GM21526 (cell line): ENCODE results near the gene EHHADH.
"Not testable (repeated sequence)": the region's sequence is repeated elsewhere in the genome, so short reads cannot be mapped to it uniquely, and the experiment has no call there.

Experiments used
- ATAC-seq: cut with Tn5 transposase; IDR thresholded peaks from one replicate; pipeline ENCODE4 v1.9.1; 2021; ENCODE audit warnings: moderate library complexity; ENCODE audit not compliant: unreplicated experiment, low FRiP score

The EHHADH gene

GRCh38 chr3:185253133-185253532, 716 bp downstream of the EHHADH start:
- not testable (repeated sequence) for ATAC-seq

DNA sequence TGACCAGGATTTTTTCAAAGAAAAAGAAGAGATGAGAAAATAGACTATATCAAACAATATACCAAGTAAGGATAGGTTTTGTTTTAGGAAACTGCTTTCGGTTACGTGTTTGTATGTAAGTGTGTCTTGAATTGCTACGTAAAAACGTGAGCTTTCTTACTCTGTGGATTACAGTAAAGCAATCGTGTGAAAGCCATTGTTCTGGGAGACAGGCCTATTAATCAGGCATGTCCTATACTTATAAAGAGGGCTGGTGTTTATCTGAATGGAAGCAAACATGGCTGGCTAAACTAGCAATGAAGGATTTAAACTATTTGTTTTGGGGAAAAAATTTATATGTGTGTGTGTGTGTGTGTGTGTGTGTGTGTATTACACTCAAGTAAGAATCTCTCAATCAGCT, 2.6 kb downstream of the EHHADH start:
- ATAC-seq: no peak

DNA sequence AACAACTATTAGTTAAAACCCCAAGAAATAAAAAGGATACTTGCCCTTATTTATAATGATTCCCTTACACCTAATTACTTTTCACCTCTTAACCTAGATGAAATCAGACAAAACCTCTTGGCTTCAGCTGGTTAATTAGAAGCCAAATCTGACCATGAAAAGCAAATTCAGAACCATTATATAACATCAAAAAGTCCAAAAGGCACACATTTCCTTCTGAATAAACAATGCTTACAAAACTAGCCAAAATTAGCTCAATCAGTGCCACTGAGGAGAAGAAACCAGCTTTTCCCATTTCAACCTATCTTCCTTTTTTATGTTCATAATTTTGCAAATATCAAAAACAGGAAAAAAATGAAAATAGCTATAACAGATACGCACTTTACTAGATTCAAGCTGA, 3.2 kb downstream of the EHHADH start:
- no peak for ATAC-seq

DNA sequence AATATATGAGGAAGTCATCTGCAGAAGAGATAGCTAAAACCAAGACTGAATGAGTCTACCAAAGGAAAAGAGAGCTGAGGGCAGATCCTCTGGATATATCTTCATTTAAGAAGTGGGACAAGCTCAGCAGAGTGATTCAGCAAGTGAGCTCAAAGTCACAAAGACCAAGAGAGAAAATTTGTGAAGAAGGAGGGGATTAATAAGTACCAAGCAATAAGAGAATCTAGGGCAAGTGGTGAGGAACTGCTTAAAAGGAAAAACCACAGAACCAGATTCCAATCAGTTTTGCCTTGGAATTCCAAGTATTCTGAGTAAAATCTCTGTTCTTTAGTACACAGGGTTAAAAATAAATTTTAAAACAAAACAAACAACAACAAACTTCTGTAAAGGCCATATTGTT, 3.6 kb downstream of the EHHADH start:
- ATAC-seq: no peak

DNA sequence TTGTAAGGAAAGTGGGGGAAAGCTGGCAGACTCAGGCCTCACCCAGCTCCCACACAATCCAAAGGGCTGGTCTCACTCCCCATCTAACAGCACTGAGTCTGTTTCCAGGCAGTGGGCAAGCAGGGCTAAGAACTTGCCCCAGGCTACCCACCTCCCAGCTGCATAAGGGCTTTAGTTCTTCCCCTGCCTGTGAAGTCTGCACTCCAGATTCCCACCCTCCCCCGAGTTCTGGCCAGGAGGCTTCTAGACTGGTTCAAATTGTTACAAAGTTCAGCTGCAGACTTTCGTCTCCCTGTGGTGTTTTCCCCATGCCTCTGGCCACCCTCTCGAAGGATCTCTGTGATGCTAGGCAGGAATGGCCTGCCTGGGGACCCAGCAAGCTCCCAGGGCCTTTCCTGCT, 11.2 kb downstream of the EHHADH start:
- no peak for ATAC-seq

DNA sequence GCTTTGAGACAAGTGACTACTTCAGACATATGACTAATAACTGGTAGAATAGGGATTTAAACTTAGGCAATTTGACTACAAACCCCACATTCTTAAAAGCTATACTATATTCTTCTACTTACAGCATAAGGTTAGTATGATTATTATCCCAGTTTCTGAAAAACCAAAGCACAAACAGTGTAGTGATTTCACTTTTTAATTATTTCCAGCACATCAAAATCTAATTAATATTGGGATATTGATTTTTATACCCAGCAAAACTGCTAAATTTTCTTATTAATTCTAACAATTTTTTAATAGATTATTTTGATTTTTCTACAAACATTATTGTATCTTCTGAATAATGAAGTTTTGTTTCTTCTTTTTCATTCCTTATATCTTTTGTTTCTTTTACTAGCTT, 16.9 kb downstream of the EHHADH start:
- ATAC-seq: no peak

DNA sequence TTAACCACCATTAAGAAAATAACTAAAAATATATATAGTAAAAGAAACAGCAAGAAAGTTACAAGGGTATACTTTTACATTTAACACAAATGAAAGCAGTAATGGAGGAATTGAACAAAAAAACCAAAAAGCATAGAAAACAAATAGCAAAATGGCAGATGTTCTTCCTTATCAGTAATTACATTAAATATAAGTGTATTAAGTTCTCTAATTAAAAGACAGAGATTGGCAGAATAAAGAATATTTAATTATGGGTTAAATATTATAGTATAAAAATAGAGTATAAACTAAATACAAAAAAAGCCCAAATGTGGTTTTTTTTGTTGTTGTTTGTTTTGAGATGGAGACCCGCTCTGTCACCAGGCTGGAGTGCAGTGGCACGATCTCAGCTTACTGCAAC, 20.5 kb downstream of the EHHADH start:
- ATAC-seq: no peak

DNA sequence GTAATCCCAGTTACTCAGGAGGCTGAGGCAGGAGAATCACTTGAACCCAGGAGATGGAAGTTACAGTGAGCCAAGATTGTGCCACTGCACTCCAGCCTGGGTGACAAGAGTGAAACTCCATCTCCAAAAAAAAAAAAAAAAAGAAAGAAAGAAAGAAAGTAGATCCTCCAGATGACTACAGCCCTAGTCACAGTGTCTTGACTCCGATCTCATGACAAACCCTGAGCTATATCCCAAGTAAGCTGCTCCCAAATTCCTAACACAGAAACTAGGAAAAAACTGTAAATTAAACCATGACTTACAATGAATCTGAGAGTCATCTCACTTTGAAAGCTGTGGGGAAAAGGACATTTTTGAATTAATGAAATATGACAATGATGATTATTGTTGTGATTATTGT, 27.3 kb downstream of the EHHADH start:
- not testable (repeated sequence) for ATAC-seq

DNA sequence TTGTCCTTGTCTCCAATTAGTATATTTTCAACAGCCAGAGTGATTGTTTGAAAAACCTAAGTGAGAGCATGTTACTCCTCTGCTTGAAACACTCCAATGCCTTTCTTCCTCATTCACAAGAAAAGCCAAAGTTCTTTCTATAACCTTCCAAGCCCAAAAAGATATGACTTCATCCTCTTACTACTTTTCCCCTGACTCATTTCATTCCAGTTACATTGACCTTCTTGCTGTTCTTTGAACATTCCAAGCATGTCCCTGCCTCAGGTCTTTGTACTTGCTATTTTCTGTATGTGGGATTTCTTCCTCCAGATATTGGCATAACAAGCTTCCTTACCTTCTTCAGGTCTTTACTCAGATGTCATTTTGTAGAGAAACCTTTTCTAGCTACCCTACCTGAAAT, 28.3 kb downstream of the EHHADH start:
- no peak for ATAC-seq

DNA sequence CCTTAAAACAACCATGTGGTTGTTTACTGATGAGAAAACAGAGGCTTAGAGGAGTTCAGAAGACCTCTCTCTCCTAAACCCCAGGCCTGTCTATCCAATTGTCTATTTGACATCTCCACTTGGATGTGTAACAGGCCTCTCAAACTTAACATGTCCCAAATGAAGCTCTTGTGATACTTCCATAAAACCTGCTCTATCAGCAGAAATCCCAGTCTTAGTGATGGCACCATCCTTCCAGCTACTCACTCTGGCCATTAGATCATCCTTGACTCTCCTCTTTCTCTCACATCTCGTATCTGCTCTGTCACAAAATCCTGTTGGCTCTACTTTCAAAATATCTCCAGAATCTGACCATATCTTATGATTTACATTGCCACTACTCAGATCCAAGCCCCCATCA, 28.8 kb downstream of the EHHADH start:
- no peak for ATAC-seq

GRCh38 chr3:185221203-185221602, 32.6 kb downstream of the EHHADH start:
- no peak for ATAC-seq

DNA sequence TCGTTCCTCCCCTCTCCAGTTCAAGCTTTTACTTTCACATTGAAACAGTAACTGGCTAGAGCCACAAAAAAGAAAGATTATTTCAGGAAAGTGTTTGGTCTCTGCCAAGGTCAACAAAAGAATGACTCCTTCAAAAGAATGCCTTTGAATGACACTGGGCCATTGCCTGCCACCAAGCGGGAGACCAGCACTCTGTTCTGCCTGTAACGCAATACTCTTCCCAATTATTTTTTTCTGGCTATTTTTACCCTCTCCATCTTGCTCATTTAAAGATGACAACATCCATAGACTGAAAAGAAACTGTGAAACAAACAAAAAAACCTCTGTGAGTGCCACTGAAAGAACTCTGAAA, 37.3 kb downstream of the EHHADH start:
- no peak for ATAC-seq

GRCh38 chr3:185215873-185216606, 37.8 kb downstream of the EHHADH start:
- ATAC-seq: no peak

DNA sequence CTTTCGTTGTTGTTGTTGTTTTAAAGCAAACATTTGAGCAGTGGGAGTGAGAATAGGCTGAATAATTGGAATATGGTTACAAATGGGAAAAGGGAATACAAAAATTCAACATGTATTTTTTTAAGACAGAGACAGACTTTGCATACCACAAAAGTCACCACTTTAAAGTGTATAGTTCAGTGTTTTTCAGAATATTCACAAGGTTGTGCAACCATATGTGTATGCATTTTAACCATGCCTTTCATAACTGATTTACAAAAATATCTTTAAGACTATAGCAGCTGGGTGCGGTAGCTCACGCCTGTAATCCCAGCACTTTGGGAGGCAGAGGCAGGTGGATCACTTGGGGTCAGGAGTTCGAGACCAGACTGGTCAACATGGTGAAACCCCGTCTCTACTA, 41.3 kb downstream of the EHHADH start:
- ATAC-seq: no peak

DNA sequence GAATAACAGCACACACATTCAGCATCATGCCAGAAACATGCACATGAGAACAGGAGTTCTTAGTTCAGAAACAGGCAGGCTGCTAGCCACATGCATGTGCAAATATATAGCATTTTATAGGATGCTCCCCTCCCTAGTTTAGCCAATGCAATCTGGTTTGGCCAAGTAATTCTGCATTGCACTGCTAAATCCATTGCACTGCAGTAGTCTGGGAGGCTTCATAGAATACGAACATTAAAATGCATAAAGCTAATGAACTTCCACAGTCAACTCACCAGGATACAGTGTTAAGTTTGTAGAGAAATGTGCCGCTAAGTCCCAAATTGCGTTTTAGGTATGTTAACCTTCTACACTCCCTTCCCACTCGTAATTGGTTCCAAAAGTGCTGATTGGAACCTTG, 41.8 kb downstream of the EHHADH start:
- no peak for ATAC-seq

DNA sequence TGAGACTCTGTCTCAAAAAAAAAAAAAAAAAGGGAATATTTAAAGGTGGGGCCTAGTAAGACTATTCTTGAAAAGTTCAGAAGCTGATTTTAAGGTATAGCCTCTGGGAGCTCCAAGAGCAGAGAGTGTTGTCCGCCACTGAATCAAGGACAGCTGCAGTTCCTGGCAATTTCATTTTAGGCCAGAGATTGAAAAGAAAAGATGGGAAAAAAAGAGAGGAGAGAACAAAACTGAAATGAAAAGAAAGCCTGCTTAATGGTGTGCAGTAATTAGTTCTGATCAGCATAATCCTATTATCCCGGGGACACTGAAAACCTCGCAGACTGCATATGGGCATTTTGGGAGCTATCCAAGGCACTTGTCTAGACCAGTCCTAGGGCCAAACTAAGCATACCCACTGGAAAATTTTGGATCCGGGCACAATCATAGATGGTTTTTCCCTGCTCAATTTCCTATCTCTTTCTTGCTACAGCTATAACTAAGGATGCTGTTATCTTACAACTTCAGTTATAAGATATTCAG, 43.2 kb downstream of the EHHADH start:
- no peak for ATAC-seq

DNA sequence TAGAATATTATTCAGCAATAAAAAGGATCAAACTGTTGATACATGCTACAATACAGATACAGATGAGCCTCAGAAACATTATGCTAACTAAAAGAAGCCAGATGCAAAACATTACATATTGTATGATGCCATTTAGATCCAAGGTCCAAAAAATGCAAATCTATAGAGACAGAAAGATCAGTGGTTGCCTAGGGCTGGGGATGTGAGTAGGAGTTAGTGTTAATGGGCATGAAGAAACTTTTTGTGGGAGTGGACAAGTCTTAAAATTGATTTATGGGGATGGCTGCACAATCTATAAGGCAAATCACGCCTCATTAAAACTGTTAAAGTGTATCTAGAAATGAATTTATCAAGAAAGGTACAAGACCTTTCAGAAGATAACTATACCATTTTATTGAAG, 45.0 kb downstream of the EHHADH start:
- ATAC-seq: no peak

DNA sequence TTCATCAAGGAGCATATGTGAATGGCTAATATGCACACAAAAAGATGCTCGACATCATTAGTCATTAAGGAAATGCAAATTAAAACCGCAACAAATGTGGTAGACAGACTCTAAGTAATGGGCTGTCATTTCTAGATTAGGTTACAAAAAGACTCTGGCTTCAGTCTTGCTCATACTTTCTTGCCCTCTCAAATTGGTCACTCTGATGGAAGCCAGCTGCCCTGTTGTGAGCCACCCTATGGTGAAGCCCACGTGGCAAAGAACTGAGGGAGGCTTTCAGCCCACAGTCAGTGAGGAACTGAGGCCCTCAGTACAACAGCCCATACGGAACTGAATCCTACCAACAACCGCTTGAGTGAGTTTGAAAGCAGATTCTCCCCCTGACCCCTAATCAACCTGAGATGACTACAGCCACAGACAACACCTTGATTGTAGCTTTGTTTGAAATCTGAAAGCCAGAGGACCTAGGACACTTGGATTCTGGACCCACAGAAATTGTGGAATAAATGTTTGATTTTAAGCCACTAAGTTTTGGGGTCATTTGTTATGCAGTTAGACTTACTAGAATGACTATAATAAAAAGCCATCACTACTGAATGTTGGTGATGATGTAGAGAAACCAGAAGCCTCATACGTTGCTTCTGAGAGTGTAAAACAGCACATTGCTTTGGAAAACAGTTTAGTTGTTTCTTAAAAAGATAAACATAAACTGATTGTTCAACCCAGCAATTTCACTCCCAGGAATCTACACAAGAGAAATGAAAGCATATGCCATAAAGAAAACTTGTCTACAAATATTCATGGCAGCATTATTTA, 45.7 kb downstream of the EHHADH start:
- peak; percentile 95 for ATAC-seq

GRCh38 chr3:185207481-185207880, 46.4 kb downstream of the EHHADH start:
- ATAC-seq: no peak

DNA sequence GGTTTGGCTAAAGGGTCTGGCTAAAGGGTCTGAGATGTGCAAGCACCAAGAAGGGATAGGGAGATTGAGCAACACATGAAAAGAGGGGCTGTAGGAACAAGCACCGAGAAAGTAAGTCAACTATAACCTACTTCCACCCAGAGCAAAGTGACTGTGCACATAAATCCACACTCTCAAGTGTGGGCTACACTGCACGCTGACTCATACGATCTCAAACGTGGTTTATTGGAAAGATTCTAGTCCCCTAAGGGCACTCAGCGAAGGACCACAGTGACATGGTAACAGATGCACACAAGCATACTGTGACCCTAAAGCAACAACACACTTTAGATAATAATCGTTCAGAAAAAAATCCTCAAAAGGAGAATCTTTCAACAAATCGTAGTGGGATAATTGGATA, 48.0 kb downstream of the EHHADH start:
- no peak for ATAC-seq

GRCh38 chr3:185204894-185205293, 49.0 kb downstream of the EHHADH start:
- ATAC-seq: no peak

- no peak for ATAC-seq
These were observed 53.2 kb downstream of the EHHADH start for GRCh38 chr3:185200639-185201038.
